Testis (tissue), 2 donors: ENCODE measurements around the gene TAF11L14.

Experiments used
- POLR2A ChIP-seq: fragments of 450-650 bp; IDR thresholded peaks from one replicate; pipeline ENCODE4 v1.6.1; 2017; ENCODE audit warnings: antibody characterized with exemption, mild to moderate bottlenecking, moderate library complexity
- TF ChIP-seq, protein P1 (sequence below), 3 experiments: fragments of 450-650 bp in 2 of 3; fragments of 200-600 bp in 1 of 3; sonication (generic) in 1 of 3; IDR thresholded peaks; one replicate each; pipeline ENCODE4 v1.5.1; 2016 to 2019; ENCODE audit warnings: antibody characterized with exemption in 3 of 3, mild to moderate bottlenecking in 2 of 3, moderate library complexity in 1 of 3

DNA sequence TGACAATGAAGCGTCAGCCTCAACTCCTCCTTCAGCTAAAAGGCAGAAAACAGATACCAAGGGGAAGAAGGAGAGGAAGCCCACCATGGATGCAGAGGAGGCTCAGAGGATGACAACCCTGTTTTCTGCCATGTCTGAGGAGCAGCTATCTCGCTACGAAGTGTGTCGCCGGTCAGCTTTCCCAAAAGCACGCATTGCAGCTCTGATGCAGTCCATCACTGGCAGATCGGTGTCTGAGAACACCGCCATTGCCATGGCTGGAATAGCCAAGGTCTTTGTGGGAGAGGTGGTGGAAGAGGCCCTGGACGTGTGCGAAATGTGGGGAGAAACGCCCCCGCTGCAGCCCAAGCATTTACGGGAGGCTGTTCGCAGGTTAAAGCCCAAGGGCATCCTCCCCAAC lies 29.3 kb upstream of the TAF11L14 start:
- TF ChIP-seq, protein P1, sequence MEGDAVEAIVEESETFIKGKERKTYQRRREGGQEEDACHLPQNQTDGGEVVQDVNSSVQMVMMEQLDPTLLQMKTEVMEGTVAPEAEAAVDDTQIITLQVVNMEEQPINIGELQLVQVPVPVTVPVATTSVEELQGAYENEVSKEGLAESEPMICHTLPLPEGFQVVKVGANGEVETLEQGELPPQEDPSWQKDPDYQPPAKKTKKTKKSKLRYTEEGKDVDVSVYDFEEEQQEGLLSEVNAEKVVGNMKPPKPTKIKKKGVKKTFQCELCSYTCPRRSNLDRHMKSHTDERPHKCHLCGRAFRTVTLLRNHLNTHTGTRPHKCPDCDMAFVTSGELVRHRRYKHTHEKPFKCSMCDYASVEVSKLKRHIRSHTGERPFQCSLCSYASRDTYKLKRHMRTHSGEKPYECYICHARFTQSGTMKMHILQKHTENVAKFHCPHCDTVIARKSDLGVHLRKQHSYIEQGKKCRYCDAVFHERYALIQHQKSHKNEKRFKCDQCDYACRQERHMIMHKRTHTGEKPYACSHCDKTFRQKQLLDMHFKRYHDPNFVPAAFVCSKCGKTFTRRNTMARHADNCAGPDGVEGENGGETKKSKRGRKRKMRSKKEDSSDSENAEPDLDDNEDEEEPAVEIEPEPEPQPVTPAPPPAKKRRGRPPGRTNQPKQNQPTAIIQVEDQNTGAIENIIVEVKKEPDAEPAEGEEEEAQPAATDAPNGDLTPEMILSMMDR (IDR thresholded peaks at IDR 0.05), result no peak
- TF ChIP-seq POLR2A, result no peak
